ENCODE results near the gene RAB10.

The RAB10 gene

GRCh38 chr2:26179446-26179913 is 145.6 kb downstream of the RAB10 start:
- no peak for DNase-seq (ENCODE audit: low spot score)

- DNase-seq (ENCODE audit: low spot score): no peak
Measured at GRCh38 chr2:26182441-26182840, 148.6 kb downstream of the RAB10 start.

- no peak for DNase-seq (ENCODE audit: low spot score)
Measured at GRCh38 chr2:26182887-26183630, 149.2 kb downstream of the RAB10 start.

GRCh38 chr2:26184121-26184520 is 150.2 kb downstream of the RAB10 start:
- no peak for DNase-seq (ENCODE audit: low spot score)

- DNase-seq (ENCODE audit: low spot score): no peak
Measured at GRCh38 chr2:26184555-26185303, 150.8 kb downstream of the RAB10 start.

- no peak for DNase-seq (ENCODE audit: low spot score)
Measured at GRCh38 chr2:26185304-26185928, 151.5 kb downstream of the RAB10 start.

- no peak for DNase-seq (ENCODE audit: low spot score)
Measured at GRCh38 chr2:26185954-26186770, 152.3 kb downstream of the RAB10 start.
